GM18870 (cell line): ENCODE measurements around the gene MID1IP1.

ENCODE experiments used
- ATAC-seq: cut with Tn5 transposase; IDR thresholded peaks from one replicate; pipeline ENCODE4 v1.9.1; 2021; ENCODE audit warnings: moderate library complexity; ENCODE audit not compliant: unreplicated experiment

The MID1IP1 gene

GRCh38 chrX:38800981-38801845 lies at the start of gene MID1IP1:
TSS of gene MID1IP1 (plus strand) at chrX:38801459. CDS start at chrX:38804947, 3,488 bp downstream.
- ATAC-seq: peak; percentile 50

GRCh38 chrX:38754102-38754790 lies 47.0 kb upstream of the MID1IP1 start:
- ATAC-seq: no peak

- no peak for ATAC-seq
Measured at GRCh38 chrX:38754818-38755718, 46.2 kb upstream of the MID1IP1 start.

GRCh38 chrX:38760883-38761282 lies 40.4 kb upstream of the MID1IP1 start:
- ATAC-seq: no peak

GRCh38 chrX:38768079-38768478 lies 33.2 kb upstream of the MID1IP1 start:
- no peak for ATAC-seq

- ATAC-seq: no peak
Measured at GRCh38 chrX:38770152-38770551, 31.1 kb upstream of the MID1IP1 start.

- no peak for ATAC-seq
Measured at GRCh38 chrX:38774249-38774648, 27.0 kb upstream of the MID1IP1 start.

GRCh38 chrX:38796946-38797345 lies 4.3 kb upstream of the MID1IP1 start:
- no peak for ATAC-seq

- ATAC-seq: no peak
Measured at GRCh38 chrX:38798956-38799355, 2.3 kb upstream of the MID1IP1 start.

- ATAC-seq: no peak
Measured at GRCh38 chrX:38799995-38800580, 1.2 kb upstream of the MID1IP1 start.

- ATAC-seq: no peak
Measured at GRCh38 chrX:38803243-38803587, 2.0 kb downstream of the MID1IP1 start.

- peak; percentile 29 for ATAC-seq
Measured at GRCh38 chrX:38803588-38804431, 2.6 kb downstream of the MID1IP1 start.

GRCh38 chrX:38804432-38804681 lies 3.1 kb downstream of the MID1IP1 start:
- ATAC-seq: no peak

GRCh38 chrX:38804682-38805431 lies 3.6 kb downstream of the MID1IP1 start:
- ATAC-seq: no peak

GRCh38 chrX:38805432-38806389 lies 4.5 kb downstream of the MID1IP1 start:
- ATAC-seq: no peak

GRCh38 chrX:38806875-38807621 lies 5.8 kb downstream of the MID1IP1 start:
- no peak for ATAC-seq

- no peak for ATAC-seq
Measured at GRCh38 chrX:38807873-38808272, 6.6 kb downstream of the MID1IP1 start.
